Tibial nerve (tissue), 4 donors: ENCODE data around the gene WDR53. TPM values are rescaled to one million over a fixed set of nuclear protein-coding genes. Genes with fewer than 3 reads are reported as not detected.
"Not testable (repeated sequence)": the region's sequence is repeated elsewhere in the genome, so short reads cannot be mapped to it uniquely, and the experiment has no call there.

Experiments
- DNase-seq, 2 donors: peaks; one replicate each; pipeline ENCODE4 v3.0.0-alpha.2; 2019; ENCODE audit warnings: low spot score in 2 of 2
- H3K27ac ChIP-seq, 4 donors: fragments of 200-600 bp; sonication (generic) in 3 of 4; one replicate each; pipeline ENCODE4 v1.5.1; 2017 to 2019; ENCODE audit warnings: mild to moderate bottlenecking in 1 of 4
- H3K27me3 ChIP-seq, 2 donors: fragments of 200-600 bp; sonication (generic) in 1 of 2; one replicate each; pipeline versions ENCODE4 v1.5.1 to v1.6.0; 2017 to 2019
- H3K36me3 ChIP-seq, 3 donors: fragments of 200-600 bp; sonication (generic); one replicate each; pipeline ENCODE4 v1.5.1; 2018 to 2019
- H3K4me1 ChIP-seq, 4 donors: fragments of 200-600 bp; sonication (generic) in 3 of 4; one replicate each; pipeline ENCODE4 v1.5.1; 2017 to 2019
- H3K4me3 ChIP-seq, 4 donors: fragments of 200-600 bp; sonication (generic) in 3 of 4; one replicate each; pipeline ENCODE4 v1.5.1; 2017 to 2019; ENCODE audit warnings: mild to moderate bottlenecking in 1 of 4, moderate library complexity in 1 of 4
- H3K9me3 ChIP-seq, 4 donors: fragments of 200-600 bp; sonication (generic) in 3 of 4; one replicate each; pipeline ENCODE4 v1.5.1; 2017 to 2019
- EP300 ChIP-seq, 2 donors: sonication (generic); formaldehyde crosslinking; IDR thresholded peaks; one replicate each; pipeline ENCODE4 v1.6.1; 2017; ENCODE audit warnings: antibody characterized with exemption in 2 of 2, mild to moderate bottlenecking in 1 of 2
- POLR2A ChIP-seq, 2 donors: fragments of 450-650 bp; IDR thresholded peaks; one replicate each; pipeline ENCODE4 v1.6.1; 2017; ENCODE audit warnings: antibody characterized with exemption in 2 of 2, mild to moderate bottlenecking in 2 of 2, moderate library complexity in 2 of 2
- WGBS, 2 donors: methylation state at CpG; one replicate each; pipeline ENCODE4 v1.1.5; 2018; 5-methylcytosine and 5-hydroxymethylcytosine counted together
- total RNA-seq, 4 donors: library from RNA; depleted of rRNA; stranded (reverse); fragments of >200 nt; gene quantifications; one replicate each; pipeline ENCODE4 v1.1.0, GENCODE V29; 2016
- TF ChIP-seq, protein P1 (sequence below), 5 experiments: fragments of 200-600 bp in 3 of 5; fragments of 450-650 bp in 2 of 5; sonication (generic) in 3 of 5; IDR thresholded peaks; one replicate each; pipeline ENCODE4 v1.5.1; 2016 to 2019; ENCODE audit warnings: antibody characterized with exemption in 5 of 5, mild to moderate bottlenecking in 3 of 5, moderate library complexity in 2 of 5

The WDR53 gene
- total RNA-seq, 4 donors from 2014 or later = 6.1 to 17.4 (median 9.1) TPM

- TF ChIP-seq EP300 (IDR thresholded peaks at IDR 0.05) (no peak), POLR2A (IDR thresholded peaks at IDR 0.05) (no peak)
- TF ChIP-seq, protein P1, sequence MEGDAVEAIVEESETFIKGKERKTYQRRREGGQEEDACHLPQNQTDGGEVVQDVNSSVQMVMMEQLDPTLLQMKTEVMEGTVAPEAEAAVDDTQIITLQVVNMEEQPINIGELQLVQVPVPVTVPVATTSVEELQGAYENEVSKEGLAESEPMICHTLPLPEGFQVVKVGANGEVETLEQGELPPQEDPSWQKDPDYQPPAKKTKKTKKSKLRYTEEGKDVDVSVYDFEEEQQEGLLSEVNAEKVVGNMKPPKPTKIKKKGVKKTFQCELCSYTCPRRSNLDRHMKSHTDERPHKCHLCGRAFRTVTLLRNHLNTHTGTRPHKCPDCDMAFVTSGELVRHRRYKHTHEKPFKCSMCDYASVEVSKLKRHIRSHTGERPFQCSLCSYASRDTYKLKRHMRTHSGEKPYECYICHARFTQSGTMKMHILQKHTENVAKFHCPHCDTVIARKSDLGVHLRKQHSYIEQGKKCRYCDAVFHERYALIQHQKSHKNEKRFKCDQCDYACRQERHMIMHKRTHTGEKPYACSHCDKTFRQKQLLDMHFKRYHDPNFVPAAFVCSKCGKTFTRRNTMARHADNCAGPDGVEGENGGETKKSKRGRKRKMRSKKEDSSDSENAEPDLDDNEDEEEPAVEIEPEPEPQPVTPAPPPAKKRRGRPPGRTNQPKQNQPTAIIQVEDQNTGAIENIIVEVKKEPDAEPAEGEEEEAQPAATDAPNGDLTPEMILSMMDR (IDR thresholded peaks at IDR 0.05) = no peak
- DNase-seq = no peak
- Histone ChIP-seq H3K9me3 (no peaks in the 10 kb centered on the region), H3K4me3 (no peak overlapping the region), H3K27ac (no peak overlapping the region), H3K4me1 (peaks cover 0 to 42% (median 13%) of the 10 kb centered on the region in 4 donors), H3K27me3 (no peaks in the 10 kb centered on the region), H3K36me3 (peaks cover 0 to 1% (median 0%) of the 10 kb centered on the region in 3 donors)
- 49 to 100% methylated on average over 1 of the region's 1 CpG for WGBS, 2 donors
Observed at GRCh38 chr3:196572389-196572788, 4.0 kb upstream of the WDR53 start.

- WGBS, 2 donors = 95 to 98% methylated on average over 13 of the region's 13 CpGs
- H3K9me3 ChIP-seq, H3K36me3 ChIP-seq, H3K4me3 ChIP-seq, DNase-seq, H3K27ac ChIP-seq, H3K27me3 ChIP-seq: not testable (repeated sequence)
- H3K4me1 ChIP-seq = peaks cover 0 to 47% (median 15%) of the 10 kb centered on the region in 4 donors
Observed at GRCh38 chr3:196570332-196570731, 2.0 kb upstream of the WDR53 start.

DNA sequence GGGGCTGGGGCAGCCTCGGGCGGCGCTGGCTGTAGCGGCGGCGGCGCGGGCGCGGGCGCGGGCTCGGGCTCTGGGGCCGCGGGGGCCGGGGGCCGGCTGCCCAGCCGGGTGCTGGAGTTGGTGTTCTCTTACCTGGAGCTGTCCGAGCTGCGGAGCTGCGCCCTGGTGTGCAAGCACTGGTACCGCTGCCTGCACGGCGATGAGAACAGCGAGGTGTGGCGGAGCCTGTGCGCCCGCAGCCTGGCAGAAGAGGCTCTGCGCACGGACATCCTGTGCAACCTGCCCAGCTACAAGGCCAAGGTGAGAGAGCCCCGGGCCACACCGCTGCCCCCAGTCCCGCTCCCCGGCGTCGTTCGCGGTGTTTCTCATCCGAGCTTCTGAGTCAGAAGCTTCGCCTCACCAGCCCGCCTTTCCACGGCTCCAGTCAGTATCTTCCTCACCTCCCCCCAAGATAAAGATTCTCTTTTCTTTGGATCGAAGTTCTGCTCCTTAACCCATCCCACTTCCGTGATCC is 706 bp upstream of the WDR53 start:
- peak overlapping the region in 3 of 4 donors; percentile 81 to 92 (median 84) for H3K27ac ChIP-seq
- peaks cover 0 to 14% (median 0%) of the 10 kb centered on the region in 3 donors for H3K36me3 ChIP-seq
- TF ChIP-seq POLR2A (IDR thresholded peaks at IDR 0.05) (no peak), EP300 (IDR thresholded peaks at IDR 0.05) (no peak)
- TF ChIP-seq, protein P1 (IDR thresholded peaks at IDR 0.05) = no peak
- H3K4me1 ChIP-seq = peaks cover 0 to 47% (median 15%) of the 10 kb centered on the region in 4 donors
- peak overlapping the region; percentile 65 to 98 (median 87) for H3K4me3 ChIP-seq
- H3K9me3 ChIP-seq = no peaks in the 10 kb centered on the region
- no peaks in the 10 kb centered on the region for H3K27me3 ChIP-seq
- WGBS, 2 donors = 0 to 1% methylated on average over 20 of the region's 44 CpGs
- no peak for DNase-seq

DNA sequence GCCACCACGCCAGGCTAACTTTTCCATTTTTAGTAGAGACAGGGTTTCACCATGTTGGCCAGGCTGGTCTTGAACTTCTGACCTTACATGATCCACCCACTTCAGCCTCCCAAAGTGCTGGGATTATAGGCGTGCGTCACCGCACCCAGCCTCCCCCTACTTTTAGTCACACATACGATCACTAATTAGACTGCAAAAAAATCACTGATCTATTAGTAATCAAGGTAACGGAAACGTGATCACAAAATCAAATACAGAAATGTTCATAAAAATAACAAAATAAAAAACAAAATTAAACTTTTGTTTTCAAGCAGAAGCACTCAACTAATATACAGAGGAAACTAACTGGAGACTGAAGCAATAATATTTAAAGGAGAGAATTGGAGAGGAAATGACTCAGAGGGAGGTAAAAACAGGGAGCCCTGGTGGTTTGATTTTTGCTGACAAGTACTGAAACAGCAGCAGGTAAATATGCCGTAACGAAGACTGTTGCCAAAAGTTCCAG is 4.6 kb downstream of the WDR53 start:
- Histone ChIP-seq H3K4me3 (no peak overlapping the region), H3K27ac (no peak overlapping the region), H3K36me3 (peaks cover 0 to 50% (median 9%) of the 10 kb centered on the region in 3 donors), H3K27me3 (no peaks in the 10 kb centered on the region), H3K9me3 (no peaks in the 10 kb centered on the region), H3K4me1 (peaks cover 0 to 15% (median 6%) of the 10 kb centered on the region in 4 donors)
- 87 to 89% methylated on average over 9 of the region's 9 CpGs for WGBS, 2 donors
- TF ChIP-seq EP300 (IDR thresholded peaks at IDR 0.05) = no peak
- TF ChIP-seq, protein P1 (IDR thresholded peaks at IDR 0.05) = no peak
- no peak for TF ChIP-seq POLR2A (IDR thresholded peaks at IDR 0.05)
- no peak for DNase-seq

DNA sequence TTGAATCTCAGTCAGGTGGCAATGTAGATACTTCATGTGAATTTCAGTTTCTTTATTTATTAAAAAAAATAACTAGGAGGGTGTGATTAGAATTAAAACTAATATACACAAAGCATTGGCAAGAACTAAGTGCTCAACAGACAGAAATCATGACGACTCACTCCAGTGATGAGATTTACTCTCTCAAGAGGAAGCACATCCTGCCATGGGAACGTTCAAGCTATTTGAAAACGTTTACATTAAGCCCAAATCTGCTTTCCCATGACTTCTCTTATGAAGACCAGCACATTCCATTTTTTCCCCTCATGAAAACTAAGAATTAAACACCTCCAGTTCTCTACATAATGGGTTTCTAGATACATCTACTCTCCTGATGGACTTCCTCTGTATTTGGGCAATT is 8.5 kb downstream of the WDR53 start:
- H3K36me3 ChIP-seq = peaks cover 0 to 52% (median 9%) of the 10 kb centered on the region in 3 donors
- H3K4me3 ChIP-seq = no peak overlapping the region
- DNase-seq = no peak
- no peaks in the 10 kb centered on the region for H3K4me1 ChIP-seq
- H3K27ac ChIP-seq = no peak overlapping the region
- H3K27me3 ChIP-seq = no peaks in the 10 kb centered on the region
- TF ChIP-seq, protein P1 (IDR thresholded peaks at IDR 0.05) = no peak
- TF ChIP-seq POLR2A (IDR thresholded peaks at IDR 0.05) (no peak), EP300 (IDR thresholded peaks at IDR 0.05) (no peak)
- no peaks in the 10 kb centered on the region for H3K9me3 ChIP-seq
- 44 to 53% methylated on average over 3 of the region's 3 CpGs for WGBS, 2 donors
